Hippocampal formation (tissue), 2 donors: ENCODE results near the gene PFKP.

ENCODE experiments used
- DNase-seq, 2 donors: peaks; one replicate each; lab custom pipeline; 2025; lab: John Stamatoyannopoulos, UW

PFKP gene

DNA sequence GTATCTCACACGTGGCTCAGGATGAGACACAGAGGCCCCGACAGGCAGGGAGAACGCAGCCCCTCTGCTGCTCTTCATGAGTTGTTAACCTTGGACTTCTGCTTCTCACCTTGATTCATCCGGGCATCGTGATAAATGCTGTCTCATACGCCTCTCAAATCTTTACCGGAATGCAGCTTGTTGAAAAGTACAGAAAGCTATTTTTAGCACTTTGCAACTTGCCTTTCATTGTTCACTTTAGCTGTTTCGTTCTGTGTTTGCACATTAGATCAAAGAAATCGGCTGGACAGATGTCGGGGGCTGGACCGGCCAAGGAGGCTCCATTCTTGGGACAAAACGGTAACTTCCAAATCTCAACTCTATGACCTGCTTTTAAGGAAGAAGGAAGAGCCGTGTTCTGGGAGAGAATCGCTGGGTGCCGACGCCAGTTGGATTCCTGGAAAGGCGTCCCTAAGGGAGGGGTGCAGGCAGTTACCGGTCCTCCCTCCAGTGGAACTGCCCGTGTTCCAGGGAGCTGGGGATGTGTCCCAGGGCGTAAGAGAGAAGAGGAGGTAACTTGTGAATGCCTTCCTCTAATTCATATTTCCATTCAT, 49.3 kb downstream of the PFKP start:
- DNase-seq, result no peak

DNA sequence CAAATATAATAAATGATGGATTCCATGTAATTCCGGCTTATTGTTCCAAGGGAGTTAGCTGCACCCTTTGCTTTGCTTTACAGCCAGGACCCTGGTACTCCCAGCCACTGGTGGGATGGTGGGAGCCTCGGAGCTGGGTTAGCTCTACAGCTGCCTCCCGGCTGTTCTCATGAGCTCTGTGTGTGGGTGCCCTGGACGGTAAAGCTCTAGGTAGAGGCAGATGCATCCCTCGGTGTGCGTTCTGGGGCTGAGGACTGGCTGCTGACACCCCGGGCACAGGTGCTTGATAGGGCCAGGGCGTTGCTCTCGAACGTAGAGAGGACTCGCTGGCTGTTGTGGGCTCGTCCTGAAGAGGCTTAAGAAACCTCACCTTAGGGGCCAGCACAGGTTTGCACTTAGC, 50.1 kb downstream of the PFKP start:
- no peak for DNase-seq

DNA sequence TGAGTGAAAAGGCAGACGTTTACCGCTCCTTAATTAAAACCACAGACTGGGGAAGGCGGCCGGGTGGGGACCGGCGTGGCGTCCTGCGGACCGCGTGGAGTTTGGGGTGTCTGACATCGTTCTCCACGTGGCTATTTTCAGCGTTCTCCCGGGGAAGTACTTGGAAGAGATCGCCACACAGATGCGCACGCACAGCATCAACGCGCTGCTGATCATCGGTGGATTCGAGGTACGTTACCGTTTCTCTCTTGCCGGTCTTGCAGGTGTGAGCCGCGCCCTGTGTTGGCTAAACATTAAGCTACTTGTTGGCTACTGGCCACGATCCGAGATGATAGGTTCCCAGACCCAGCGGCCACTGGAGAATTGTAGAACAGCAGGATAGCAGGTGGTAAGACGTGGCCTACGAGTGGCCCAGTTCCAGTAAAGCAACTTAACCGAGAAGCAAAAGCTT, 51.3 kb downstream of the PFKP start:
- no peak for DNase-seq

DNA sequence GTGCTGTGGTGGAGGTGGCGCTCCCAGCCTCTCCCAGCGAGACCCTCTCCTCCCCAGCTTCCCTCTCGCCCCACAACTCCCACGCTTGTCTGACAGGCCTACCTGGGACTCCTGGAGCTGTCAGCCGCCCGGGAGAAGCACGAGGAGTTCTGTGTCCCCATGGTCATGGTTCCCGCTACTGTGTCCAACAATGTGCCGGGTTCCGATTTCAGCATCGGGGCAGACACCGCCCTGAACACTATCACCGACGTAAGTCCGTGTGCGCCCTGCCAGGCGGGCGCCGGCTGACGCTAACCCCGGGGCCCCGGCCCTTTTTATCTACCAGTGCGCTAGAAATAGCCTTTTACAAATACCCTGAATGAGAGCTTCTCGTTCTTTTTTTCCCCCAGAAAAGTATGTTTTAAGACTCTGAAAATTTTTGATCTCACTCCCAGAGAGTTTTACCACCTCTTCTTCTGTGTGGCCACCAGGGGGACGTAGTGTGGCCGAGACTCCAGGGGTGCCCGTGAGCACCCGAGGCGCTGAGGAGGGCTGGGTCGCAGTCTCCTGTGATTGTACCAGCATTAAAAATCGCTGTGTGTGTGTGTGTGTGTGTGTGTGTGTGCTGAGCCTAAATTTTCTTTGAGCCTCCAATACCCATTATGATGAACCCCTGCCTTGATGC, 52.6 kb downstream of the PFKP start:
- DNase-seq, result peak in 1 of 2 donors; percentile 44

DNA sequence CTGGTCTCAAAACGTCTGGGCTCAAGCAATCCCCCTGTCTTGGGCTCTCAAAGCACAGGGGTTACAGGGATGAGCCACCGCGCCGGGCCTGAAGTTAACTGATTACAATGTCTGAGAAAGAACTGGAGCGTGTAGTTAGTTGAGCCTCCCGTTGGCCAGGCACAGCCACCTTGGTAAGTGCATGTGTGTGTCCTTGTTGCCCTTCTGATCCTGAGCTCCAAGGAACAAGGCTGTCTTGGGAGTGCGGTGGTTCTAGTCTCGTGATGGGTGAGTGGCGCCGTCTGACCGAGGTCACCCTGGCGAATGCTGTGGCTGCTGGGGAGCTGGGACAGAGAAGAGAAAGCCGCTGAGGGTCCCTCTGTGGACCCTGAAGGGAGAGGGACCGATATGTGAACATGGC, 54.7 kb downstream of the PFKP start:
- no peak for DNase-seq

DNA sequence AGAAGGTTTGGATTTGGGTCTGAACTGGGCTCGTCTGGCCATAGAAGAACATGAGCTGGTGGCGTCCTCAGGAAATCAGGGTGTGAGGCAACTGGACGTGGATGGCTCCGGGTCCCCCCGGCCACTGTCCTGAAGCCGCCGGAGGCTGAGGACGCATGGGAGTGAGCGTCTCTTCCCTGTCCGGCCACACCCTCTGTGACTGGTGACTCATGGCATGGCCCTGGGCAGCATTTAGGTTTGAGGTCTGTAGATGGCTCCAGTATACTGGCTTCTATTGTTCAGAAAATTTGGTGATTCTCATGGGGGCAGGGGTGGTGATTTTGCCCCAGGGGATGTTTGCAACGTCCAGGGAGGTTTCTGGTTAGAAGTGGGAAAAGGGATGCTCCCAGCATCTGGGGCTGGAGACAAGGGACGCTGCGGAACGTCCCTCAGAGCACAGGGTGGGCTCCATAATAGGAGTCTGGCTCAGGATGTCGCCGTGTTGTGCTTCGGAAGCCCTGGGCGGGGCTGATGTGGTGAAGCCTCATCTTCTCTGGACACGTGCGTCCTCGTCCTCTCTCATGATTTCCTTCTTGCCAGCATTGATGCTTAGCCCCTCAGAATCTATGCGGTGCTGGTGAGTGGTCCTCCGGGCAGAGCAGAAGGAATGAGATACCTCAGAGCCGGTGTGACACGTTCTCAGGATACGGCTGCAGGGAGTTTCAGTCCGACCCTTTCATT, 55.3 kb downstream of the PFKP start:
- no peak for DNase-seq

DNA sequence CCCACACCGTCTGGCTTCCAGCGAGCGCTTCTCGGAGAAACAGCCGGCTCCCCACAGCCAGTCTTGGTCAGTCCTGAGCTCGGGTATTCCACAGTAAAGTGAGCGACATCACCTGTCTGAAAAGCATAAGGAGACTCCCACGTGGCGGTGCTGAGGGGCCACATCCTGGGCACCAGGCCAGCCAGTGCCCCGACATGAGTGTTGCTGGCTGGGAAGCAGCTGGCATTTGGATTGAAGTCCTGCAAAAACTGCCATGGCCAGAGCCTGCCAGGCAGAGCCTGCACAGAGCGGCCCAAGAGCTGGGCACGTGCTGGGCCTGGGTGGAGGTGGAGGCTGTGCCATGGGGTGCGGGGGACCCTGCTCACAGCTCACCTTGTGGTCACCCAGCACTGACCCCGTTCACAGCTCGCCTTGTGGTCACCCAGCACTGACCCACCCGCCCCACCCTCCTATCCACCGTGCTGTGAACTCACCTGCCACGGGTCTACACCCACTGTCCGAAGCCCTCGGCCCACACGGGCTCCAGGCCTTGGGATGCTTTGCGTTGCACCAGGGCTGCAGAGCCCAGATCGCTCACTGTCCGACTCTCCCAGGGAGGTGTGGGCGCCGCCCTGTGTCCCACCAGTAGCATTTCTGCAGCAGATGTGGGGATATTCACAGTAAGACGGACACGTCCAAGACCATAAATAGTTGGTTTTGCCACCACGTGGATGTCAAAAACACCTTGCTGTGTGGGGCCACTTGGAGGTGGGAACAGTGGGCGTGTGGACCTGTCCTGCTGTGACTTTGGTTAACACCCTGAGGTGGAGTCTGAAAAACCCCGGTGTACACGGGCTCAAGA, 56.4 kb downstream of the PFKP start:
- DNase-seq, result no peak

DNA sequence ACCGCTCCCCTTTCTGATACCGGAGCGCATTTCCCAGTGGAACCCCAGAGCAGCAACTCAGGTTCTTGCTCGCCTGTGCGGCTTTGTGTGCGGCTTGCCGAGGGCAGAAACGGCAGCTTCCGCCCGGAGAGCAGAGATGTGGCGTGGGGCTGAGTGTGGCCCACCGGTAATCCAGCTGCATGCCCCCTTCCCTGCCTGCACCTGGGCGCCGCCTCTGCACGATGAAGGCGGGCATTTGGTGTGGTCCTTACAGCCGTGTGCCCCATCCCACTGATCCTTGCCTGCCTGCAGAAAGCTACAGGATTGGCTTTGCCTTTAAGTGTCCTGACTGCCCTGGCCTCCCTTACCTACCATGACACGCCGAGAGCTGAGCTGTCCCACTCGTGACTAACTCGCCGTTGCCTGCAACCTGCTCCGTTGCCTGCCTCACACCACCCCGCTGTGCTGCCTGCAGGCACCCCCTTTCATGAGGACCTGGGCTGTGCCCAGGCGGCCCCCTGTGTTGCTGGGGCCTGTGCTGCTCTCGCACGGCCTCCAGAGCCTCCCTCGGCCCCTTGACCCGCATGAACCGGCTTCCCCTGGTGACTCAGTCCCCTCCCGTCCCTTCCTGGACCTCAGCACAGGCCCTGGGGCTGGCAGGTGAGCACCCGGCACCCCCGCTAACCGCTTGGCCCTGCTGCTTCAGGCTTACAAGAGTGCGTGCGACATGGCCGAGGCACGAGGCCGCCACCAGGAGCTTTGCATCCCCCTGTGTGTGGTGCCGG, 57.2 kb downstream of the PFKP start:
- no peak for DNase-seq

DNA sequence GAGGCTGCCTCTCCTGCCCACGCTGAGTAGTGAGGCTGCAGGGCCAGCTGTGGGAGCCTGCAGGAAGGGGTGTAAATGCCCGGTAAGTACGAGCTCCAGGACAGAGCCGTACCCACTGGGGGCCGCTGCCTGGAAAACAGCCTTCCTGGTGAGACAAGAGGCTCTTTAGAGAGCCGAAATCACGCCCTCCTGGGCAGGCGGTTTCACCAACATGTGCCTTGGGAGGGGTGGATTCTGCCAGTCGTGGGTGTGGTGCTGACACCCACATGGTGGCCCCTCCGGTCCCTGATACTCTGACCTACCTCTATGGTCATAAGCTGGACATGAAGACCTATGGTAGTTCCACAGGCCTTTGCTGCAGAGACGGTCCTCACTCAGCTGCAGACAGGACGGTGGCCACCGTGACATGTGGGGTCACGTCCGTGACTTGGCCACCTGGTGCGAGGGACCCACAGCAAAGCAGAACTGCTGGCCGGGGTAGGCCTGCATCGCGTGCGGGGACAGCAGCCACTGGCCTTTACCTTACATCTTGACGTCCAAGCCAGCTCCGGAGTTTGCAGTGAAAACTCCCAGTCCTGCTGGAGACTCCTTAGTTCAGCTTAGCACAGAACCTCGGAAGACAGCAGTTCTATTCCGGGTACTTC, 58.3 kb downstream of the PFKP start:
- no peak for DNase-seq

DNA sequence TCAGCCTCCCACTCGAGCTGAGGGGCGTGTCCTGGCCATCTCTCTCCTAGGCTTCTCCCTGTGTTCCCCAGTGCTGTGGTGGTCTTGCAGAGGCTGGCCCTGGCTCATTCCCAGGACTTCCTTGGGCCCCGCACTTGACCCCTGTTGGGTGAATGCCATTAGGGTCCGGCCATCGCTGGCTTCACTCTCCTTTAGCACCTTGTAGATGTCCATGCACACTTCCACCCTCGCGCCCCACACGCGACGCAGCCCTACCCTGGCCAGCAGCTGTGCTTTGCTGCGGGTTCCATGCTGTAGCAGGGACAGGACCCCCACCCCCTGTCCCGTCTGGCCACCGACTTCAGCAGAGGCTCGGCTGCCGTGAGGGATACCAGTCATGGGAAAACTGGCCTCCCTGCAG, 58.9 kb downstream of the PFKP start:
- DNase-seq, result no peak

DNA sequence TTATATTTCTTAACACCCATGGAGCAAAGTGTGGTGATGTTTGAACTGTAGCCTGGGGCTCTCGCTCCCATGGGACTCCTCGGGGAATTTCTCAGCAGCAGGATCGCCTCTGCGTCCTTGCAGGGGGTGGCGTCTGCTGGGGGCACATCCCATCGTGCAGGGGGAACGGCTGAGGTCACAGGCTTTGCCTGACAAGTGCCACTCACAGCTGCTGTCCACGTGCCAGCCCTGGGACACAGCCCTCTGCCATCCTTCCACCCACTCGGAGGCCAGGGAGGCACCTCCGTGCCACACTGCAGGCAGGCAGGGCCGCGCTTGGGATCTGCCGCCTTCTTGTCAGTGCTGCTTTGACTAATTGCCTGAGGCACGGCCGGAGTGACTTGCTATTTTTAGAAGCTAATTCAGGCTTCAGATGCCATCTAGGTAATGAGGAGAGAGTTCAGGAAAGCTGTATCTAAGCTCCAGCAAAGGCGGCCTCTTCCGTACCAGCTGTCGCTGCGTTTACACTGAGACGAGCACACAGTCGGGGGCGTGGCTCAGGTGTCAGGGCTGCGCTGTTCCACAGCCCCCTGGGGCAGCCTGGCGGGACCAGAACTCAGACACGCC, 59.5 kb downstream of the PFKP start:
- DNase-seq, result no peak

DNA sequence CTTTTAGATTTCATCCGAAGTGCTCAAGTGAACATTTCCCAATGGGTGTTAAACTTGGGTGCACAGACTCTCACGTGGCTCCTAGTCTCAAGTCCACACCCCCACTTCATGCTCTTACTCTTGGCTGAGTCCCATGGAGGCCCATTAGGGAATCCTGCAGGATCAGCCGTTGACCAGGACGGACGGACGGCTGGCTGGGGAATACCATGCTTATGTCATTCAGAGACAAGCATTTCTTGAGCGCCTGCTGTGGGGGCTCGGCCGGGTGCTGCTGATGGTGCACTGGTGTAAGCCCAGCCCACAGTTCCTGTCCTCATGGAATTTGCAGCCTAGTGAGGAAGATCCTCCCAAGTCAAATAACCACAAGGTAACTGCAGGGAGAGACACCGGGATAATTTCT, 60.6 kb downstream of the PFKP start:
- DNase-seq, result no peak

DNA sequence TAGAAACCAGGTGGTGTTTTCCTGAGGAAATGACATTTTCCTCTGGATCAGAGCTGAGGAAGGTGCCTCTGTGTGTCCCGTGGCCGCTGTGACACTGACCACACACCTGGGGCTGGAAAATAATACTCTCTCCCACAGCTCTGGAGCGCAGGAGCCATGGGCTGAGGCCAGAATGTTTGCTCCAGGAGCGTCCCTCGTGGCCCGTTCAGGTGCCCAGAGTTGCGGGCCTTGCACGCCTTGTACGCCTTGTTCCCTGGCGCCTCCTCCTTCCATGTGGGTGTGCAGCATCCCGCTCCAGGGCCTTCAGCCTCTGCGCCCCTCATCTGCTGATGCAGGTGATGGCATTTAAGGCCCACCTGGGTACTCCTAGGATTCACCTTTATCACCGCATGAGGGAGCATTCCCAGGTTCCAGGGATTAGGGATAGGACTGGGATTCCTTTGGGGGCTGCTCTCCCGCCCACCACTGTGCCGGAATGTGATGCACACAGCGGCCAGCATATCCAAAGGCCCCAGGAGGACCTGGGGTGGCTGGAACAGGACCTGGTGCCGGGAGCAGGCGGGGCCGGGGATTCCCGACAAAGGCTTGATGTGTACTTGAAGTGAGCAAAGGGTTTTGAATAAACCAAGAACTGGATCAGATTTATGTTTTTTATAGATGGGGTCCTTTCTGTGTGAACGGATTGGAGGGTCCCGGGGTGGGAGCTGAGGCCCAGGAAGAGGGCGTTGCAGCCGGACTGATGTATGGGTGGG, 61.2 kb downstream of the PFKP start:
- no peak for DNase-seq

DNA sequence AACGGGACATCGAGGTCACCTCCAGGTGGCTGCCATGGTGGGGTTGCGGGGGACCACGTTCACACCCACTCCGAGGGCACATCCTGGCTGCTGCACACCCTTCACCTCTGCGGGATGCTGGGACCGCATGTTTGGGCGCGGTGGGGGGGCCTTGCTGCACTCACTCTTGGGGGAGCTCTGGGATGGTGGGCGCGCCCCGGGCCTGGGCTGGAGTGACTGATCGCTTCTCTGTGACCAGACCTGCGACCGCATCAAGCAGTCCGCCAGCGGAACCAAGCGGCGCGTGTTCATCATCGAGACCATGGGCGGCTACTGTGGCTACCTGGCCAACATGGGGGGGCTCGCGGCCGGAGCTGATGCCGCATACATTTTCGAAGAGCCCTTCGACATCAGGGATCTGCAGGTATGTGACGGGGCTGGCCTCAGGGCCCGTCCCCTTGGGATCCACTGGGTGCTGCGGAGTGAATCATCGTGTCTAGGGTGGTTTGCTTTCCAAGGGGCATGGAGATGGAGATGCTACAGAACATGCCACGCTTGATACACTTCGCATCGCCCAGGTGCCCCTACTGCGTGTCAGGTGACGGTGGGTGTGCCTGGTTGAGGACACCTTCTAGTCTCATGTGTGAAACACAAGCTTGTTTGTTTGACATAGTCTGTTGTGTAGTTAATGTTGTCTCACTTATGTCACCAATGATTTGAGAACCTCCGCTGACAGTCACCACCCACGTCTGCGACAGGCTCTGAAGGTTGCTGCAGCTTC, 62.4 kb downstream of the PFKP start:
- no peak for DNase-seq

DNA sequence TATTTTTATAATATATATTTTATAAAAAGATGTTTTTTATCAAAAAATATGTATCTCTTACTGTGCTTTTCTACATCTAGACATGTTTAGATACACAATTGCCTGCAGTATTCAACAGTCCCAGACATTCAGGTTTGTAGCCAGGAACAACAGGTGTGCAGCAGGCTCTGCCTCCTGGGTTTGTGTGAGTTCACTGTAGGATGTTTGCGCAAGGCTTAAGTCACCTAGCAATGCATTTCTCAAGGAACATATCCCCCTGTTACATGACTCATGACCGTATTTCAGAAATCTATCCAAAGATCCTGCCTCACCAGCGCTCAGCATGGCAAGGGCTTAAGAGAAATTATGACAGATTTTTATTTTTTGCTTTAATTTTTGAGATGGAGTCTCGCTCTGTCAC, 63.8 kb downstream of the PFKP start:
- no peak for DNase-seq

DNA sequence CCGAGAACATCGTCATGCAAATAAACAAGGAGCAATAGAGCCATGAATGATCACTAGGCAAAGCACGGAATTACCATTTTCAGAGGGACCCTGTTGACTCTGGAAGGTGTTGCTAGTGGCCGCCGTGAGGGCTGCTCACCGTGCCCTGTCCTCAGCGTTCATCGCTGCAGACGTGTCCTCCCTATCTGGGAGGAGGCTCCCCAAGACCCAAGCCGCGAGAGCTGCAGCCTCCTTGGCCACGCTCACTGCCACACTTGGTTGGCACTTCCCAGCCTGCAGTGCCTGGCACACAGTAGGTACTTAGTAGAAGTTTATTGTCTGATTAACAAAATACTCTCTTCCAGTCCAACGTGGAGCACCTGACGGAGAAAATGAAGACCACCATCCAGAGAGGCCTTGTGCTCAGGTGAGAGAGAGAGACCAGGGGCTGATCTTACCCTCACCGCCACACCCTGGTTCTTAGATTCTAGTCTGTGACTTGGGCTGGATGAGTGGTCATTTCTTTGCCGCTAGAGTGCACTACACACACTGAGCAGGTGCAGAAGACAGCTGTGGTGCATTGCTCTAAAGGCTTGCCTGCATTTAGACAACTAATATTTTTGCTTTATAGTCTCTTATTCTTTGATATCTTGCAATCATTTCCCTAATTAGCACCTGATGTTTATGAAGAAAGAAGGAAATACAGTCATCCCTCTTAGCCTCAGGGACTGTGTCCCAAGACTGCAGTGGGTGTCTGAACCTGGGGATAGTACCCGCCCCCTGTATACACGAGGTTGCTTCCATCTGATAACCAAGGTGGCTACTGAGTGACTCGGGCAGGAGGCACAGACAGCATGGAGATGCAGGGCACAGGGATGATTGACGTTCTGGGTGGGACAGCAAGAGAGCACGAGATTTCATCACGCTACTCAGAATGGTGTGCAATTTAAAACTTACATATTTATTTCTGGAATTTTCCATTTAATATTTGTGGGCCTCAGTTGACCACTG, 65.0 kb downstream of the PFKP start:
- no peak for DNase-seq

DNA sequence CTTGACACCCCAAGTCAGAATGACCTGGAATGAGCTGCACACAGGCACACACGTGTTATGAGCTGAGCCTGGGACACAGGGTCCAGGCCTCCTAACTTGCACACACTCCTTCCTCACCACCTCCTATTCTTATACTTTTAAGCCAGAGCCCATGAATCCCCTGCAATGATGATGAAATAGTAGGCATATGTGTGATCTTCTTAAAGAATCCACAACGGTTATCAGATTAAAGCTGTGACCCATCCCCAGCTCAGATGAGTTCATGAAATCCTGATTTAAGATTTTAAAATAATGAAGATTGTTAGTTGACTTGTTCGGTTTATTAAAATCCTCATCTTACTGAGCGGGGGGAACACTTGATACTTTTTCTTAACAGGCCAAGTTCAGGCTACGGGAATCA, 66.6 kb downstream of the PFKP start:
- no peak for DNase-seq

DNA sequence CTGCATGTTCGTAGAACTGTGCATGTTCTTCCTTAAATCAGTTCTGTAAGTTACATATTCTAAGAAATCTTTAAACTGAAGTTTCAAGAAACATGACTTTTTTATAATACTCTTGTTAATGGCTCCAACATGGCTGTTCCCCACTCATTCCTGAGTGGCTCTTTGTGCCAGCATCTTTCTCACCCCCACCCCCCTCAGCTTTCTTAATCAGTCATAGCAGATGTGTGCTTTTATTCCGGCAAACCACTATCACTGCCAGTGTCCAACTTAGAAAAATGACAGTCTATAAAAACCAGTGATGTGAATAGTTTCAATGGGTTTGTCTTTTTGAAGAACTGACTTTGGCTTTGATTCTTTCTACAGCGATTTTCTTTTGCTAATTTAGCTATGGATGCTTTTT, 67.7 kb downstream of the PFKP start:
- no peak for DNase-seq
